Esophagus squamous epithelium (tissue), 5 donors: ENCODE data around the gene NFKBIZ. TPM values are rescaled to one million over a fixed set of nuclear protein-coding genes. Genes with fewer than 3 reads are reported as not detected.

Experiments used
- DNase-seq: peaks from one replicate; lab custom pipeline; 2025; lab: John Stamatoyannopoulos, UW
- H3K27ac ChIP-seq, 4 donors: fragments of 200-600 bp; sonication (generic); one replicate each; pipeline ENCODE4 v1.5.1; 2016 to 2019; ENCODE audit warnings: mild to moderate bottlenecking in 1 of 4
- H3K27me3 ChIP-seq, 4 donors: fragments of 200-600 bp; sonication (generic); 1 replicate in 3 of 4; 2 replicates in 1 of 4; pipeline versions ENCODE4 v1.5.1 to v1.6.0; 2017 to 2021; ENCODE audit warnings: antibody characterized with exemption in 1 of 4
- H3K36me3 ChIP-seq, 3 donors: fragments of 200-600 bp; sonication (generic); one replicate each; pipeline ENCODE4 v1.5.1; 2016 to 2019
- H3K4me1 ChIP-seq, 3 donors: fragments of 200-600 bp; sonication (generic); one replicate each; pipeline ENCODE4 v1.5.1; 2017 to 2019
- H3K4me3 ChIP-seq, 4 donors: fragments of 200-600 bp; sonication (generic); 1 replicate in 3 of 4; 2 replicates in 1 of 4; pipeline ENCODE4 v1.5.1; 2016 to 2019; ENCODE audit warnings: mild to moderate bottlenecking in 2 of 4, moderate library complexity in 1 of 4
- H3K9me3 ChIP-seq, 3 donors: fragments of 200-600 bp; sonication (generic); one replicate each; pipeline ENCODE4 v1.5.1; 2016 to 2019
- CTCF ChIP-seq, 6 experiments: fragments of 450-650 bp in 4 of 6; fragments of 200-600 bp in 2 of 6; sonication (generic) in 2 of 6; IDR thresholded peaks; one replicate each; pipeline ENCODE4 v1.5.1; 2016 to 2019; ENCODE audit warnings: antibody characterized with exemption in 6 of 6, mild to moderate bottlenecking in 4 of 6, moderate library complexity in 4 of 6
- POLR2A ChIP-seq, 4 donors: fragments of 450-650 bp; IDR thresholded peaks; one replicate each; pipeline ENCODE4 v1.6.1; 2017; ENCODE audit warnings: antibody characterized with exemption in 4 of 4, mild to moderate bottlenecking in 4 of 4, moderate library complexity in 3 of 4
- WGBS, 2 donors: methylation state at CpG; one replicate each; pipeline ENCODE4 v1.1.5; 2018; 5-methylcytosine and 5-hydroxymethylcytosine counted together
- intact Hi-C: fragments of 100-400 bp; cut with DNase I; formaldehyde crosslinking; loops from one replicate; pipeline ENCODE4 v1.15.0; 2022
- total RNA-seq, 4 donors: library from RNA; depleted of rRNA; stranded (reverse); fragments of >200 nt; gene quantifications; one replicate each; pipeline ENCODE4 v1.1.0, GENCODE V29; 2016
- donor health status: DM: yes; HTN: yes; CAD: no.

NFKBIZ gene
- total RNA-seq, 4 donors from 2014 or later = 19.2 to 108 (median 35.4) TPM

GRCh38 chr3:101897013-101897412 lies 47.7 kb downstream of the NFKBIZ start:
- Histone ChIP-seq H3K4me3 (no peak overlapping the region), H3K4me1 (no peaks in the 10 kb centered on the region), H3K36me3 (no peaks in the 10 kb centered on the region), H3K27me3 (no peaks in the 10 kb centered on the region), H3K27ac (no peak overlapping the region), H3K9me3 (no peaks in the 10 kb centered on the region)
- 90 to 93% methylated on average over 5 of the region's 5 CpGs for WGBS, 2 donors
- no peak for DNase-seq
- intact Hi-C loops = no loop called here
- no peak for TF ChIP-seq CTCF (IDR thresholded peaks at IDR 0.05)
- no peak for TF ChIP-seq POLR2A (IDR thresholded peaks at IDR 0.05)

GRCh38 chr3:101898039-101898438 lies 48.7 kb downstream of the NFKBIZ start:
- intact Hi-C loops = no loop called here
- TF ChIP-seq POLR2A (IDR thresholded peaks at IDR 0.05) = no peak
- no peak for TF ChIP-seq CTCF (IDR thresholded peaks at IDR 0.05)
- DNase-seq = no peak
- H3K27ac ChIP-seq = no peak overlapping the region
- 72 to 85% methylated on average over 2 of the region's 2 CpGs for WGBS, 2 donors
- no peaks in the 10 kb centered on the region for H3K9me3 ChIP-seq
- H3K4me3 ChIP-seq = no peak overlapping the region
- H3K36me3 ChIP-seq = no peaks in the 10 kb centered on the region
- H3K27me3 ChIP-seq = no peaks in the 10 kb centered on the region
- H3K4me1 ChIP-seq = no peaks in the 10 kb centered on the region

GRCh38 chr3:101898752-101899169 lies 49.4 kb downstream of the NFKBIZ start:
- intact Hi-C loops = no loop called here
- no peaks in the 10 kb centered on the region for H3K36me3 ChIP-seq
- 61 to 62% methylated on average over 5 of the region's 5 CpGs for WGBS, 2 donors
- H3K9me3 ChIP-seq = no peaks in the 10 kb centered on the region
- H3K4me3 ChIP-seq = no peak overlapping the region
- H3K27me3 ChIP-seq = no peaks in the 10 kb centered on the region
- no peak overlapping the region for H3K27ac ChIP-seq
- DNase-seq = no peak
- no peaks in the 10 kb centered on the region for H3K4me1 ChIP-seq
- no peak for TF ChIP-seq CTCF (IDR thresholded peaks at IDR 0.05)
- no peak for TF ChIP-seq POLR2A (IDR thresholded peaks at IDR 0.05)

- no peaks in the 10 kb centered on the region for H3K36me3 ChIP-seq
- TF ChIP-seq POLR2A (IDR thresholded peaks at IDR 0.05) = no peak
- TF ChIP-seq CTCF (IDR thresholded peaks at IDR 0.05) = no peak
- no peaks in the 10 kb centered on the region for H3K9me3 ChIP-seq
- H3K4me3 ChIP-seq = no peak overlapping the region
- no peaks in the 10 kb centered on the region for H3K4me1 ChIP-seq
- intact Hi-C loops = no loop called here
- no peak overlapping the region for H3K27ac ChIP-seq
- no peak for DNase-seq
- 50 to 100% methylated on average over 1 of the region's 1 CpG for WGBS, 2 donors
- H3K27me3 ChIP-seq = no peaks in the 10 kb centered on the region
These were observed 51.0 kb downstream of the NFKBIZ start for GRCh38 chr3:101900316-101900715.

GRCh38 chr3:101900736-101901135 lies 51.4 kb downstream of the NFKBIZ start:
- Histone ChIP-seq H3K9me3 (no peaks in the 10 kb centered on the region), H3K36me3 (no peaks in the 10 kb centered on the region), H3K4me1 (no peaks in the 10 kb centered on the region), H3K4me3 (no peak overlapping the region), H3K27ac (no peak overlapping the region), H3K27me3 (no peaks in the 10 kb centered on the region)
- no peak for TF ChIP-seq CTCF (IDR thresholded peaks at IDR 0.05)
- TF ChIP-seq POLR2A (IDR thresholded peaks at IDR 0.05) = no peak
- DNase-seq = no peak
- 98 to 100% methylated on average over 2 of the region's 2 CpGs for WGBS, 2 donors
- intact Hi-C loops = no loop called here
